Endodermal cell (in vitro differentiated cells): ENCODE measurements around the gene PEA15. TPM values are rescaled to one million over a fixed set of nuclear protein-coding genes. Genes with fewer than 3 reads are reported as not detected.

Experiments used
- DNase-seq: peaks from one replicate; pipeline ENCODE4 v3.0.0-alpha.2; 2017
- H3K27ac ChIP-seq: 2 replicates; pipeline ENCODE4 v1.5.1; 2013; ENCODE audit warnings: mild to moderate bottlenecking, low read depth, low read length, moderate library complexity
- H3K27me3 ChIP-seq: 2 replicates; pipeline ENCODE4 v1.6.1; 2013; ENCODE audit warnings: mild to moderate bottlenecking, low read length, moderate library complexity; ENCODE audit not compliant: insufficient read depth, control insufficient read depth, poor library complexity, severe bottlenecking
- H3K36me3 ChIP-seq: 2 replicates; pipeline ENCODE4 v1.7.0; 2013; ENCODE audit warnings: mild to moderate bottlenecking, low read length, moderate library complexity; ENCODE audit not compliant: control insufficient read depth, insufficient read depth
- H3K4me1 ChIP-seq: one replicate; pipeline ENCODE4 v1.7.0; 2013; ENCODE audit warnings: low read length; ENCODE audit not compliant: control insufficient read depth, insufficient read depth
- H3K4me3 ChIP-seq: 2 replicates; pipeline ENCODE4 v1.5.1; 2013; ENCODE audit warnings: mild to moderate bottlenecking, low read length, moderate library complexity
- H3K9ac ChIP-seq: 2 replicates; pipeline ENCODE4 v1.6.1; 2013; ENCODE audit warnings: mild to moderate bottlenecking, low read length, moderate library complexity; ENCODE audit not compliant: poor library complexity, severe bottlenecking; ENCODE audit errors: extremely low read depth
- H3K9me3 ChIP-seq: 2 replicates; pipeline ENCODE4 v1.6.1; 2013; ENCODE audit warnings: mild to moderate bottlenecking, low read length, moderate library complexity; ENCODE audit not compliant: control insufficient read depth
- H3K27ac Mint-ChIP-seq: 2 replicates; pipeline ENCODE4 v1.8.0; 2020; ENCODE audit warnings: mixed read lengths
- H3K27me3 Mint-ChIP-seq: 2 replicates; pipeline ENCODE4 v1.8.0; 2021; ENCODE audit warnings: mild to moderate bottlenecking, mixed read lengths; ENCODE audit not compliant: insufficient read depth
- H3K36me3 Mint-ChIP-seq: 2 replicates; pipeline ENCODE4 v1.8.0; 2020; ENCODE audit warnings: low read depth, mixed read lengths
- H3K4me1 Mint-ChIP-seq: 2 replicates; pipeline ENCODE4 v1.8.0; 2020; ENCODE audit warnings: mixed read lengths
- H3K4me3 Mint-ChIP-seq: 2 replicates; pipeline ENCODE4 v1.8.0; 2020; ENCODE audit warnings: mild to moderate bottlenecking, moderate library complexity, mixed read lengths
- H3K9me3 Mint-ChIP-seq: 2 replicates; pipeline ENCODE4 v1.8.0; 2020; ENCODE audit warnings: mild to moderate bottlenecking, mixed read lengths
- CTCF ChIP-seq: fragments of 200-600 bp; sonication (generic); conservative IDR thresholded peaks from 2 replicates; pipeline ENCODE4 v1.5.0; 2021; ENCODE audit warnings: antibody characterized with exemption, mild to moderate bottlenecking
- WGBS, 2 experiments: methylation state at CpG; one replicate each; pipeline versions ENCODE4 v1.1.5 to v1.1.7; 2013; ENCODE audit warnings: missing lambda C conversion rate in 2 of 2, mixed read lengths in 1 of 2; ENCODE audit not compliant: insufficient coverage in 1 of 2, insufficient read length in 1 of 2; 5-methylcytosine and 5-hydroxymethylcytosine counted together
- total RNA-seq, 2 donors: library from RNA; stranded (reverse); fragmentation: NEBNext Ultra II Directional in 1 of 2; extraction: Animal tissue kit (Norgen Biotek cat#: 25700) in 1 of 2; gene quantifications; 2 replicates in 1 of 2; 3 replicates in 1 of 2; pipeline ENCODE4 v1.2.1, GENCODE V29; 2021

Gene PEA15
- total RNA-seq, 2 donors from 2014 or later, result 55.9 to 56.3 TPM

GRCh38 chr1:160220301-160220700 lies 15.1 kb downstream of the PEA15 start:
- H3K27me3 Mint-ChIP-seq, result no peaks in the 10 kb centered on the region
- peaks cover 6% of the 10 kb centered on the region for H3K4me1 Mint-ChIP-seq
- Histone ChIP-seq H3K4me3 (no peak overlapping the region), H3K9ac (no peak overlapping the region), H3K36me3 (peaks cover 96% of the 10 kb centered on the region), H3K27me3 (no peaks in the 10 kb centered on the region), H3K9me3 (no peaks in the 10 kb centered on the region), H3K4me1 (no peaks in the 10 kb centered on the region), H3K27ac (no peak overlapping the region)
- no peak for TF ChIP-seq CTCF
- no peak overlapping the region for H3K27ac Mint-ChIP-seq
- H3K36me3 Mint-ChIP-seq, result peaks cover 82% of the 10 kb centered on the region
- no peak for DNase-seq
- no peak overlapping the region for H3K4me3 Mint-ChIP-seq
- 86% methylated on average over 2 of the region's 2 CpGs; no CpG with 5 or more reads in 1 of the 2 experiments for WGBS, 2 experiments
- H3K9me3 Mint-ChIP-seq, result no peaks in the 10 kb centered on the region

- Mint-ChIP-seq H3K36me3 (peaks cover 79% of the 10 kb centered on the region), H3K4me3 (no peak overlapping the region), H3K27ac (no peak overlapping the region), H3K4me1 (peaks cover 6% of the 10 kb centered on the region), H3K27me3 (no peaks in the 10 kb centered on the region), H3K9me3 (no peaks in the 10 kb centered on the region)
- H3K4me3 ChIP-seq, result no peak overlapping the region
- no peaks in the 10 kb centered on the region for H3K9me3 ChIP-seq
- H3K36me3 ChIP-seq, result peaks cover 96% of the 10 kb centered on the region
- H3K9ac ChIP-seq, result no peak overlapping the region
- TF ChIP-seq CTCF, result no peak
- no peaks in the 10 kb centered on the region for H3K4me1 ChIP-seq
- H3K27ac ChIP-seq, result no peak overlapping the region
- H3K27me3 ChIP-seq, result no peaks in the 10 kb centered on the region
- DNase-seq, result no peak
Measured at GRCh38 chr1:160221089-160221488, 15.9 kb downstream of the PEA15 start.

- Mint-ChIP-seq H3K36me3 (peaks cover 69% of the 10 kb centered on the region), H3K9me3 (no peaks in the 10 kb centered on the region), H3K27me3 (no peaks in the 10 kb centered on the region)
Measured at GRCh38 chr1:160222546-160222945, 17.4 kb downstream of the PEA15 start.

More at GRCh38 chr1:160222546-160222945, 17.4 kb downstream of the PEA15 start:
- TF ChIP-seq CTCF, result no peak
- H3K27ac Mint-ChIP-seq, result no peak overlapping the region
- no peak for DNase-seq
- no peak overlapping the region for H3K27ac ChIP-seq
- H3K4me3 ChIP-seq, result no peak overlapping the region
- peaks cover under 1% of the 10 kb centered on the region for H3K4me1 Mint-ChIP-seq
- no peaks in the 10 kb centered on the region for H3K9me3 ChIP-seq
- H3K36me3 ChIP-seq, result peaks cover 98% of the 10 kb centered on the region
- no peaks in the 10 kb centered on the region for H3K4me1 ChIP-seq
- H3K4me3 Mint-ChIP-seq, result no peak overlapping the region
- H3K27me3 ChIP-seq, result no peaks in the 10 kb centered on the region
- WGBS, 2 experiments, result 97% methylated on average over 3 of the region's 3 CpGs; no CpG with 5 or more reads in 1 of the 2 experiments
- no peak overlapping the region for H3K9ac ChIP-seq
